Stimulated activated CD8-positive, alpha-beta memory T cell treated with anti-CD3 and anti-CD28 coated beads, Interleukin-12 subunit alpha, Interleukin-12 subunit beta, amount 100 ng/mL, for 1 hour (primary cell): ENCODE results near the gene GRK2.
A peak's percentile ranks its signal among the peaks of the same experiment; 100 is the strongest.

ENCODE experiments used
- DNase-seq: peaks from one replicate; pipeline ENCODE4 v3.0.0-alpha.2; 2020; ENCODE audit warnings: low read depth

The GRK2 gene

DNA sequence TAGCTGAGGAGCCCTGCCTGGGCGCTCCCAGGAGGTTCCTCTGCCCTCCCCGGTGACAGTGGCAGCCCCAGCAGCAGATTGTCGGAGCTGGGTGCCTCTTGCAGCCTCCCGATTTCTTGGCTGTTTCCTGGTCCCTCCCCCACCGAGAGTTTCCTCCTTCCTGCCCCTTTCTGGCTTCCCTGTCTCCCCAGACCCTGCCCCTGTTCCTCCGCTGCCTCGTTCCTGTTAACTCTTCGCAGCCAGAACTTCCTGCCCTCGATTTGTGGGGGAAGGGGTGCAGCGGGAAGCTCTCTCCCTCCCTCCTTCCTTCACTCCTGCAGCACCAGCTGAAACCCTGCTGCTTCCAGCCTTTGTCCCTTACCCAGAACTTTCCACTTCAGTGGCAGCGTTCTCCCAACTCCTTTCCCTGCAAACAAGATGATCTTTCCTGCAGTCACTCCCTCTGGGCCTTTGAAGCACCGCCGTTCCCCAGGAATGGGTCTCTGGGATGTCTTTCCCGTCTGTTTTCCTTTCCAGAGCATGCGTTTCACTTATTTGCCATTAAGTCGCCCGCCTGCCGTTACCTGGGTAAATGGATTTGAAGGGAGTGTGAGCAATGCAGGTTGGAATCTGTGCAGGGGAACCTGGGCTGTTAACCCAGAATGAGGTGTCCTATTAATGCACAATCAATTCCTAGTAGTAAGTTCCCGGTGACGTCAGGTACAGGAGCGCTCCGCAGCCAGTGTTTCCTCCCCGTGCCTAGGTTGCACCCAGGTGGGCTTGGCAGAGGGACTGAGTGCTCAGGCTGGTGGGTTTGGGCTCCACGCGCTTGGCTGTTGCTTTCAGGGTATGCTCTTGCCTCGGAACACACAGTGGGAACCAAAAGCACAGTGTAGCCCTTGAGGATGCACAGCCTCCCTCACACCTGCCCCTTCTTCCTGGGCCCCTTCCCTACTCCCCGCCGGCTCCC lies 4.3 kb downstream of the GRK2 start:
- DNase-seq = no peak

- DNase-seq = no peak
These were observed 4.9 kb downstream of the GRK2 start for GRCh38 chr11:67271205-67271540.

- no peak for DNase-seq
These were observed 5.4 kb downstream of the GRK2 start for GRCh38 chr11:67271541-67272284.

DNA sequence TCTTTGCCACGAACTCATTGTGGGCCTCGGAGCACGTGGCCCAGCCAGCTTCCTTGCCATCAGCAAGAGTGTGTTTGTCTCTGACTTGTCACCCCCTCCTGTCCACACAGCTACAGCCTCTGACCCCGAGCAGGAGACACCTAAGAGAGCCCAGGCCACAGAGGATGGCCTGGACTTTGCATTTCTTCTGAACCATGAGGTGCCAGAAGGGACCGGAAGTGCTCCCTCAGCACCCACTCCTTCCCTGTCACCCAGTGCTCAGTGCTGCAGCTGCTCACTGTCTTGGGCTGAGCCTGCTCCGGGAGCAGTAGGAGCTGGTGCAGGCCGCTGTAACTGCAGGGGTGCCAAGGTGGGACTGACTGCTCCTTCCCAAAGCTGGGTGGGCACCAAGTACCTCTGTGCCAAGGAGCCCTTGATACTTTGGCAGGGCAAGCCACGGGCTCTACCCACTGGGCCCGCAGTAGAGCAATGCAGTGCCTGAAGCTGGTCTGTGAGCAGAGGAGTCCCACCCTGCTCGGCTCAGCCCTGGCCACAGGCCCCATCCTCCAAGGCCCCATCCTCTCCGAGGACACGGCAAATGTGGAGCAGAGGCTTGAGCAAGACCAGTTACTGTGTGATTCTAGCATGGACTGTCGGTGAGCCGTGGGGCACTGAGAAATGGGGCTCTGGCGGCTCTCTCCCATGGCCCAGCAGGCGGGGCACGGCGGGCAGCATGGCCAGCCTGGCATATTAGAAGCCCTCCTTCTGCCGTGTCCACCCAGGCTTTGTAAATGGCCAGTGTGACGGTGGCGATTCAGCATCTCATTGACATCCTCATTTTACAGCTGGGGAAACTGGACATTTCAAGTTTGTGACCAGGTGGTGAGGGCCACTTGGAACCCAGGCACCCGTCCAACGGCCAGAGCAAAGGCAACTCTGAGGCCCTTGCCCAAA lies 6.3 kb downstream of the GRK2 start:
- DNase-seq = no peak

GRCh38 chr11:67273260-67273990 lies 7.2 kb downstream of the GRK2 start:
- no peak for DNase-seq

- DNase-seq = no peak
These were observed 8.7 kb downstream of the GRK2 start for GRCh38 chr11:67274768-67275605.

- no peak for DNase-seq
These were observed 9.5 kb downstream of the GRK2 start for GRCh38 chr11:67275606-67276409.

DNA sequence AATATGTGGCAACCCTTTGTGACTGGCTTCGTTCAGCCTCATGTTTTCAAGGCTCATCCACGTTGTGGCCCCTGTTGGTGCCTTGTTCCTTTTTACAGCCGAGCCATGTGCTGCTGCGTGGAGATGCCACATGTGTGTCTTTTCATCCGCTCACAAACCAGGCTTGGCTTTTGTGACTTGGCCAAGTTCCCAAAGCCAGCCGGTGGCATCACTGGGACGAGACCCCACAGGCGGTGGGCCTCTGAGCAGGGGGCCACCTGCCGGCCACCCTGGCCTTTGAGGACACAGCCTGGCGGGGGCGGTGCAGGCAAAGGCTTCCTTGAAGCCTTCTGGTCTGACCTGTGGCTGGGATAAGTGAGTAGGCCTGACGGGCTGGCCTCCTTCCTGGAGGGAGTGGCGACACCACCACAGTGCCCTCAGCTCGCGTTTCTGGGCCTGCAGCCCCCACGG lies 10.5 kb downstream of the GRK2 start:
- no peak for DNase-seq

DNA sequence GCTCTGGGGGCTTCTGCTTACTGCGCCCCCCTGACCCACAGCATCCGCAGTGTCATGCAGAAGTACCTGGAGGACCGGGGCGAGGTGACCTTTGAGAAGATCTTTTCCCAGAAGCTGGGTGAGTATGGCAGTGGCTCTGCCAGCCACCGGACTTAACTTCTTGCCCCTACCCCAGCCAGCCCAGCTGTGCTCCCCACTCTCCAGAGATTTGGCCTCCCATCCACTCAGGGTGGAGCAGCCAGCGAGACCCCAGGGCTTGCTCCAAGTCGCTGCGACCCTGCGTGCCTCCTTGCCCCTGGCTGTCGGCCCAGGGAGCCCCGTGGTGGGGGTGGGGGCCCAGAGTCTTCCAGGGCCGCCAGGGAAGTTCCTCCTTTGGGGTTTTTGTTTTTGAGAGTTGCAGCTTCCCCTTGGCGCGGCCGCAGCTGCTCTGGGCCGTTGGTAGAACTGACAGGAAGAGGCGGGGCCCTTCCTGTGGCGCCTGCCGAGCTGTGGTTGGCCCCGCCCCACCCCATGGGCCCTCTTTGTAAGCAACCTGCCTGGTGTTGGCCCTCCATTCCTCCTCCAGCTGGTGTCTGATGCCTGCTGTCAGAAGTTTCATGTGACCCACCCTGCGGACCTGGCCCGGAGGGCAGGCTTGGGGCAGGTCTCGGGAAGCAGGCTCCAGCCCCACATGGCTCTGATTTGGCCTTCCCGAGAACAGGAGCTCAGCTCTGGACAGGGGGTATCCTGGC lies 11.1 kb downstream of the GRK2 start:
- peak; percentile 78 for DNase-seq

- DNase-seq = no peak
These were observed 12.1 kb downstream of the GRK2 start for GRCh38 chr11:67278135-67278938.

GRCh38 chr11:67278939-67279588 lies 12.8 kb downstream of the GRK2 start:
- DNase-seq = no peak

GRCh38 chr11:67279589-67280340 lies 13.5 kb downstream of the GRK2 start:
- no peak for DNase-seq

GRCh38 chr11:67280341-67280787 lies 14.1 kb downstream of the GRK2 start:
- DNase-seq = no peak

- DNase-seq = no peak
These were observed 14.7 kb downstream of the GRK2 start for GRCh38 chr11:67280788-67281551.

- no peak for DNase-seq
These were observed 15.4 kb downstream of the GRK2 start for GRCh38 chr11:67281552-67282150.
